ENCODE results near the gene DENR.

DENR gene

DNA sequence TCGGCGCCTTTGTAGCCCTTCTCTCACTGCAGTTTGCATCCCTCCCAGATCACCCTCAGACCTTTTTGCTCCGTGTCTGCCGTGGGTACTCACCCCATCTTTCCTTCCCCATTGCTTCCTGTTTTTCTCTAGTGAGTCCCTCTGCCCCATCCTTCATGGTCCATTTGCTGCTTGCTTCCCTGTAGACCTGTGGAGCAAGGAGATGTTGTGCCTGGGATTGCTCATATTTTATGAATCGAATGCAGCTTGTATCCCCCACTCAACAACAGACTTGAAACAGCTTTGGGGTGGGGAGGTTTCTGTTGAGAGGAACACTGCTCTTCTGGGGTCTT, 661 bp downstream of the DENR start:
- Histone ChIP-seq H3K4me1 (ENCODE audit: control insufficient read depth in 1 of 2, insufficient read depth in 2 of 2, low read length in 2 of 2) (peaks cover 6 to 12% of the 10 kb centered on the region in 2 experiments), H4K12ac (ENCODE audit: low read depth, low read length) (peak overlapping the region; percentile 94), H2AFZ (ENCODE audit: insufficient read depth, low read length, poor library complexity) (peak overlapping the region; percentile 64), H3K4me2 (ENCODE audit: low read length) (peak overlapping the region; percentile 80), H3K4me3 (ENCODE audit: low read depth, low read length) (peak overlapping the region; percentile 85), H3K14ac (ENCODE audit: low read length) (peak overlapping the region; percentile 90), H2BK120ac (ENCODE audit: insufficient read depth, low read length, poor library complexity) (peak overlapping the region; percentile 81), H4K8ac (ENCODE audit: low read depth, low read length) (peak overlapping the region; percentile 96), H3K9me3 (ENCODE audit: insufficient read depth, low read depth, low read length) (no peaks in the 10 kb centered on the region), H2BK5ac (ENCODE audit: low read depth, low read length, poor library complexity) (peak overlapping the region; percentile 81), H3K79me1 (ENCODE audit: low read length) (peaks cover 8% of the 10 kb centered on the region), H3K27ac (ENCODE audit: low read depth, low read length) (no peak overlapping the region), H3K23ac (ENCODE audit: low read length) (no peak overlapping the region), H2AK5ac (ENCODE audit: low read length) (peak overlapping the region; percentile 61), H4K91ac (ENCODE audit: low read depth, low read length) (peak overlapping the region; percentile 93), H3K4ac (ENCODE audit: low read depth, low read length) (peak overlapping the region; percentile 88), H3K9ac (ENCODE audit: low read length) (peak overlapping the region; percentile 97), H2BK12ac (ENCODE audit: low read length) (no peak overlapping the region), H3K27me3 (ENCODE audit: insufficient read depth, low read length) (no peaks in the 10 kb centered on the region), H3K18ac (ENCODE audit: low read length) (peak overlapping the region; percentile 89), H3K79me2 (ENCODE audit: control insufficient read depth, insufficient read depth, low read length, poor library complexity) (peaks cover 9% of the 10 kb centered on the region), H3K36me3 (ENCODE audit: control insufficient read depth in 1 of 2, insufficient read depth in 2 of 2, low read length in 2 of 2) (peaks cover 9 to 15% of the 10 kb centered on the region in 2 experiments)
- WGBS (ENCODE audit: extremely low coverage, insufficient coverage, insufficient read length): no CpG with 5 or more reads among the region's 5 CpGs
- DNase-seq: no peak

DNA sequence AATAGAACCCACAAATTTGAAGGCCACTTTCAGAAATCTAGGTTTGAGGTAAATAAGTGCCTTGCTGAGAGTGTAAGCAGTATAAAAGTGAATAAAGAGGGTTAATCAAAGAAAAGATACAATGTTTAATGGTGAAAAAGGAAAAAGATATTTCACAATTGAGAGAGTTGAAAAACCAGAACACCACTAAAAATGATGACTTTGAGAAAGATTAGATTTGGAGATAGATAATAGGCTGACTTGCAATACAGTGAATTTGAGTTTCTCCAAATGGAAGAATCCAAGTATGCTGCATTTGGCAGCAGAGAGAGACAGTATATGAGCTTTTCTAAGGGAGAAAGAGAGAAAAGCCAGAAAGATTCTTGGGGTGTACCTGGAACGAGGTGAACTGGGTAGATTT, 2.2 kb downstream of the DENR start:
- no peak overlapping the region for H3K14ac ChIP-seq (ENCODE audit: low read length)
- peaks cover 8% of the 10 kb centered on the region for H3K79me1 ChIP-seq (ENCODE audit: low read length)
- H3K9ac ChIP-seq (ENCODE audit: low read length): no peak overlapping the region
- H3K4me3 ChIP-seq (ENCODE audit: low read depth, low read length): no peak overlapping the region
- H4K91ac ChIP-seq (ENCODE audit: low read depth, low read length): no peak overlapping the region
- H4K8ac ChIP-seq (ENCODE audit: low read depth, low read length): no peak overlapping the region
- H3K4ac ChIP-seq (ENCODE audit: low read depth, low read length): no peak overlapping the region
- H2AFZ ChIP-seq (ENCODE audit: insufficient read depth, low read length, poor library complexity): no peak overlapping the region
- no peak overlapping the region for H2AK5ac ChIP-seq (ENCODE audit: low read length)
- no peak overlapping the region for H3K18ac ChIP-seq (ENCODE audit: low read length)
- peaks cover 9% of the 10 kb centered on the region for H3K79me2 ChIP-seq (ENCODE audit: control insufficient read depth, insufficient read depth, low read length, poor library complexity)
- DNase-seq: peak in 1 of 2 donors; percentile 56
- H3K4me1 ChIP-seq (ENCODE audit: control insufficient read depth in 1 of 2, insufficient read depth in 2 of 2, low read length in 2 of 2): peaks cover 6 to 12% of the 10 kb centered on the region in 2 experiments
- H3K27me3 ChIP-seq (ENCODE audit: insufficient read depth, low read length): no peaks in the 10 kb centered on the region
- H3K9me3 ChIP-seq (ENCODE audit: insufficient read depth, low read depth, low read length): no peaks in the 10 kb centered on the region
- H3K27ac ChIP-seq (ENCODE audit: low read depth, low read length): no peak overlapping the region
- peaks cover 18 to 19% of the 10 kb centered on the region in 2 experiments for H3K36me3 ChIP-seq (ENCODE audit: control insufficient read depth in 1 of 2, insufficient read depth in 2 of 2, low read length in 2 of 2)
- no peak overlapping the region for H2BK120ac ChIP-seq (ENCODE audit: insufficient read depth, low read length, poor library complexity)
- no peak overlapping the region for H3K23ac ChIP-seq (ENCODE audit: low read length)
- H3K4me2 ChIP-seq (ENCODE audit: low read length): no peak overlapping the region
- no peak overlapping the region for H4K12ac ChIP-seq (ENCODE audit: low read depth, low read length)
- WGBS (ENCODE audit: extremely low coverage, insufficient coverage, insufficient read length): no CpG with 5 or more reads among the region's 1 CpG
- H2BK12ac ChIP-seq (ENCODE audit: low read length): no peak overlapping the region
- no peak overlapping the region for H2BK5ac ChIP-seq (ENCODE audit: low read depth, low read length, poor library complexity)

DNA sequence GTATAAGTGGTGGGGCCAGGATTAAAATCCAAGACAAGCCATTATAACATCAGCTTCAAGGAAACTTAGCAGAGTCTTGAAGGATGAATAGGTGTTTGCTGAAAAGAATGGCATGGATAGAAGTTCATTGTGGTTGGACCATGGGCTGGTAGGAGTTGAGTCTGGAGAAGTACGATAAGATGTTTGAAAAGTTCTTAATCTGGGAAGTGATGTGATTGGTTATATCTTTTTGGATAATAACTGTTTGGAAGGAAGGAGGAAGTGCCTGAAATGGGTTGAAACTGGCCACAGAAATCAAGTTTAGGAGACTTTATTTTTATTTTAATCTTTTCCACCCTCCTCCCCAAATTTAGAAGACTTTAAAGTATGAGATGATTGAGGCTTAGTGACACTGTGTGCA, 4.9 kb downstream of the DENR start:
- peaks cover 9% of the 10 kb centered on the region for H3K79me2 ChIP-seq (ENCODE audit: control insufficient read depth, insufficient read depth, low read length, poor library complexity)
- DNase-seq: no peak
- WGBS (ENCODE audit: extremely low coverage, insufficient coverage, insufficient read length): no CpG with 5 or more reads among the region's 1 CpG

DNA sequence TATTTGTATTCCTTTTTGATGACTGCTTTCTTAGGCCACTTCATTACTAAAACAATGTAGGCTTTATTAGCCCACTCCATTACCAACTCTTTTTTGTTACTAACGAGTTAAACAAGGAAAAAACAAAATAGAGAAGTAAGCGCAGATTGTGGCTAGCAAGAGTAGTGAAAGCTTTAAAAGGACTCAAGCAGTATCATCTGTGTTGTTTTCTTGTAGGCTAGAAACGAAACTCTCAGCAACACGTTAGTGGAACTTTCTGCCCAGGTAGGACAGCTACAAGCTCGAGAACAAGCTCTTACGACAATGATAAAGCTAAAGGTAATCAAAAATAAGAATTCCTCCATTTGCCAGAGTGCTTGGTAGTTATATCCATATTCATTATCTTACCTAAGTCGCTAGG, 32.9 kb downstream of the DENR start:
- no peak overlapping the region for H3K4ac ChIP-seq (ENCODE audit: low read depth, low read length)
- no CpG with 5 or more reads among the region's 7 CpGs for WGBS (ENCODE audit: extremely low coverage, insufficient coverage, insufficient read length)

More for the DNA sequence above, 4.9 kb downstream of the DENR start:
- no peak overlapping the region for H2AFZ ChIP-seq (ENCODE audit: insufficient read depth, low read length, poor library complexity)
- no peak overlapping the region for H2BK5ac ChIP-seq (ENCODE audit: low read depth, low read length, poor library complexity)
- no peak overlapping the region for H2BK12ac ChIP-seq (ENCODE audit: low read length)
- no peak overlapping the region for H3K14ac ChIP-seq (ENCODE audit: low read length)
- H3K27ac ChIP-seq (ENCODE audit: low read depth, low read length): no peak overlapping the region
- H2AK5ac ChIP-seq (ENCODE audit: low read length): no peak overlapping the region
- H3K4me3 ChIP-seq (ENCODE audit: low read depth, low read length): no peak overlapping the region
- no peak overlapping the region for H3K18ac ChIP-seq (ENCODE audit: low read length)
- H3K4ac ChIP-seq (ENCODE audit: low read depth, low read length): no peak overlapping the region
- no peak overlapping the region for H4K91ac ChIP-seq (ENCODE audit: low read depth, low read length)
- no peaks in the 10 kb centered on the region for H3K9me3 ChIP-seq (ENCODE audit: insufficient read depth, low read depth, low read length)
- H3K4me2 ChIP-seq (ENCODE audit: low read length): no peak overlapping the region
- H3K79me1 ChIP-seq (ENCODE audit: low read length): peaks cover 6% of the 10 kb centered on the region
- H3K4me1 ChIP-seq (ENCODE audit: control insufficient read depth in 1 of 2, insufficient read depth in 2 of 2, low read length in 2 of 2): peaks cover 0 to 5% of the 10 kb centered on the region in 2 experiments
- H3K9ac ChIP-seq (ENCODE audit: low read length): no peak overlapping the region
- H2BK120ac ChIP-seq (ENCODE audit: insufficient read depth, low read length, poor library complexity): no peak overlapping the region
- peaks cover 24 to 31% of the 10 kb centered on the region in 2 experiments for H3K36me3 ChIP-seq (ENCODE audit: control insufficient read depth in 1 of 2, insufficient read depth in 2 of 2, low read length in 2 of 2)
- H3K23ac ChIP-seq (ENCODE audit: low read length): no peak overlapping the region
- H4K12ac ChIP-seq (ENCODE audit: low read depth, low read length): no peak overlapping the region
- H4K8ac ChIP-seq (ENCODE audit: low read depth, low read length): no peak overlapping the region
- no peaks in the 10 kb centered on the region for H3K27me3 ChIP-seq (ENCODE audit: insufficient read depth, low read length)

More for the DNA sequence above, 32.9 kb downstream of the DENR start:
- no peak overlapping the region for H3K18ac ChIP-seq (ENCODE audit: low read length)
- DNase-seq: no peak
- no peaks in the 10 kb centered on the region for H3K4me1 ChIP-seq (ENCODE audit: control insufficient read depth in 1 of 2, insufficient read depth in 2 of 2, low read length in 2 of 2)
- H3K9ac ChIP-seq (ENCODE audit: low read length): no peak overlapping the region
- no peak overlapping the region for H3K14ac ChIP-seq (ENCODE audit: low read length)
- H3K23ac ChIP-seq (ENCODE audit: low read length): no peak overlapping the region
- H4K91ac ChIP-seq (ENCODE audit: low read depth, low read length): no peak overlapping the region
- H2BK12ac ChIP-seq (ENCODE audit: low read length): no peak overlapping the region
- no peak overlapping the region for H4K8ac ChIP-seq (ENCODE audit: low read depth, low read length)
- no peaks in the 10 kb centered on the region for H3K36me3 ChIP-seq (ENCODE audit: control insufficient read depth in 1 of 2, insufficient read depth in 2 of 2, low read length in 2 of 2)
- H3K4me2 ChIP-seq (ENCODE audit: low read length): no peak overlapping the region
- H2BK5ac ChIP-seq (ENCODE audit: low read depth, low read length, poor library complexity): no peak overlapping the region
- H2BK120ac ChIP-seq (ENCODE audit: insufficient read depth, low read length, poor library complexity): no peak overlapping the region
- H3K9me3 ChIP-seq (ENCODE audit: insufficient read depth, low read depth, low read length): no peaks in the 10 kb centered on the region
- H3K79me1 ChIP-seq (ENCODE audit: low read length): peaks cover 2% of the 10 kb centered on the region
- no peaks in the 10 kb centered on the region for H3K79me2 ChIP-seq (ENCODE audit: control insufficient read depth, insufficient read depth, low read length, poor library complexity)
- H3K27me3 ChIP-seq (ENCODE audit: insufficient read depth, low read length): no peaks in the 10 kb centered on the region
- H2AK5ac ChIP-seq (ENCODE audit: low read length): no peak overlapping the region
- no peak overlapping the region for H3K4me3 ChIP-seq (ENCODE audit: low read depth, low read length)
- H4K12ac ChIP-seq (ENCODE audit: low read depth, low read length): no peak overlapping the region
- H2AFZ ChIP-seq (ENCODE audit: insufficient read depth, low read length, poor library complexity): no peak overlapping the region
- no peak overlapping the region for H3K27ac ChIP-seq (ENCODE audit: low read depth, low read length)

All from trophoblast cell (in vitro differentiated cells and primary cell).